ENCODE results near the gene ANKRD65.
"Not testable (repeated sequence)": the region's sequence is repeated elsewhere in the genome, so short reads cannot be mapped to it uniquely, and the experiment has no call there.

ANKRD65 gene

GRCh38 chr1:1407636-1408318 is 13.3 kb downstream of the ANKRD65 start:
- no peak for TF ChIP-seq CTCF (IDR thresholded peaks at IDR 0.05; ENCODE audit: low read depth, low read length)

GRCh38 chr1:1406821-1407635 is 14.0 kb downstream of the ANKRD65 start, which contains the start of gene MRPL20:
Gene MRPL20, minus strand, starts transcription at chr1:1407293. Its CDS starts 76 bp downstream, at chr1:1407217.
- H3K27me3 ChIP-seq: no peaks in the 10 kb centered on the region
- H3K4me3 ChIP-seq (ENCODE audit: low read depth, low read length): peak within 1 kb of the TSS; percentile 95
- no peak for TF ChIP-seq CTCF (IDR thresholded peaks at IDR 0.05; ENCODE audit: low read depth, low read length)
- peaks cover 52% of the 10 kb centered on the region for H3K36me3 ChIP-seq
- H3K9me3 ChIP-seq: no peaks in the 10 kb centered on the region
- no peaks in the 10 kb centered on the region for H3K4me1 ChIP-seq
- peak; percentile 95 for DNase-seq

More at GRCh38 chr1:1407636-1408318, 13.3 kb downstream of the ANKRD65 start:
- DNase-seq: no peak
- no peaks in the 10 kb centered on the region for H3K4me1 ChIP-seq
- no peaks in the 10 kb centered on the region for H3K27me3 ChIP-seq
- peak overlapping the region; percentile 95 for H3K4me3 ChIP-seq (ENCODE audit: low read depth, low read length)
- H3K36me3 ChIP-seq: peaks cover 45% of the 10 kb centered on the region
- H3K9me3 ChIP-seq: no peaks in the 10 kb centered on the region

- Histone ChIP-seq H3K36me3 (peaks cover 60% of the 10 kb centered on the region), H3K4me1 (no peaks in the 10 kb centered on the region), H3K9me3 (no peaks in the 10 kb centered on the region), H3K4me3 (ENCODE audit: low read depth, low read length) (peak overlapping the region; percentile 95), H3K27me3 (no peaks in the 10 kb centered on the region)
- TF ChIP-seq CTCF (IDR thresholded peaks at IDR 0.05; ENCODE audit: low read depth, low read length): no peak
- DNase-seq: no peak
These were observed 14.8 kb downstream of the ANKRD65 start for GRCh38 chr1:1406101-1406820.

GRCh38 chr1:1403653-1404052 is 17.4 kb downstream of the ANKRD65 start:
- Histone ChIP-seq H3K27me3 (no peaks in the 10 kb centered on the region), H3K4me1 (no peaks in the 10 kb centered on the region; the same call in 1 of the 2 replicates), H3K9me3 (no peaks in the 10 kb centered on the region), H3K4me3 (ENCODE audit: low read depth, low read length) (no peak overlapping the region), H3K36me3 (peaks cover 70% of the 10 kb centered on the region)
- no peak for TF ChIP-seq CTCF (IDR thresholded peaks at IDR 0.05; ENCODE audit: low read depth, low read length)
- DNase-seq: no peak

GRCh38 chr1:1402901-1403392 is 18.1 kb downstream of the ANKRD65 start:
- DNase-seq; H3K27me3 ChIP-seq; H3K4me1 ChIP-seq; H3K9me3 ChIP-seq; H3K4me3 ChIP-seq (ENCODE audit: low read depth, low read length): not testable (repeated sequence)
- H3K36me3 ChIP-seq: peaks cover 67% of the 10 kb centered on the region
